HG02885 (cell line): ENCODE results near the gene ACER2.

ENCODE experiments used
- ATAC-seq: cut with Tn5 transposase; IDR thresholded peaks from one replicate; pipeline ENCODE4 v1.9.1; 2021; ENCODE audit warnings: mild to moderate bottlenecking; ENCODE audit not compliant: unreplicated experiment, poor library complexity

The ACER2 gene

DNA sequence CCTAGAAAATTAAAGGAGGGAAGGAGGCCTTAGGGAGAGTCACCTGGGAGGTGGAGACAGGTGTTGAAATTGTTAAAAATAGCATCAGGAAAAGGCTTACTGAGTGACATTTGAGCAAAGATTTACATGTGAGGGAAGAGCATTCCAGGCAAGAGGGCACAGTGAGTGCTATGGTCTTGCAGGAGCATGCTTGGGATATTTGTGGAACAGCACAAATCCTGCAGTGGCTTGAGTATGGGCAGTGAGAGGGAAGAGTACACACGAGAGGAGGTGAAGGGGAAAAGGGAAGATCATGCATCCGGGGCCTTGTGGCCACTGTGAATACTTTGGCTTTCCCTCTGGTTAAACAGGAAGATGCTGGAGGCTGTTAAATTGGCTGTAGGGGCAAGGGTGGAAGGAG is 36.6 kb downstream of the ACER2 start:
- no peak for ATAC-seq

- no peak for ATAC-seq
These were observed 37.6 kb downstream of the ACER2 start for GRCh38 chr9:19446361-19446861.

GRCh38 chr9:19451240-19452087 is 42.7 kb downstream of the ACER2 start:
- ATAC-seq, result peak; percentile 92

DNA sequence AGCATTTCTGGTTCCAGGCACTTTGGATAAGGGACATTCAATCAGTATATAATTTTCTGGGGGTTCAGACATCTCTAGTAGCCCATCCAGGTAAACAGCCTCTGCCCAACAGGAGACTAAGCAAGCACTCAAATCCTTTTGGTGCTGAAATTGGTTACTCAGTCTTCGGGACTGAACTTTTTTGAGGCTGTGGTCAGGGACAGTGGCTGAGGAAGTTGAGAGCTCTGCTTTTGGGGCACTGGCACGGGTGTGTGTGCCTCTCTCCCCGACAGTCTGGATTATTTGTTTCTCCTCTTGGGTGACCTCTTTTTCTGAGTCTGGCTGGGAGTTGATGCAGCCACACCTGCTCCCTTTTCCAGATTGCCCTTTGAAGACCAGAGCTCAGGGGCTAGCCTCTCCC is 47.6 kb downstream of the ACER2 start:
- ATAC-seq, result no peak

- peak; percentile 90 for ATAC-seq
These were observed 48.3 kb downstream of the ACER2 start for GRCh38 chr9:19456996-19457692.

DNA sequence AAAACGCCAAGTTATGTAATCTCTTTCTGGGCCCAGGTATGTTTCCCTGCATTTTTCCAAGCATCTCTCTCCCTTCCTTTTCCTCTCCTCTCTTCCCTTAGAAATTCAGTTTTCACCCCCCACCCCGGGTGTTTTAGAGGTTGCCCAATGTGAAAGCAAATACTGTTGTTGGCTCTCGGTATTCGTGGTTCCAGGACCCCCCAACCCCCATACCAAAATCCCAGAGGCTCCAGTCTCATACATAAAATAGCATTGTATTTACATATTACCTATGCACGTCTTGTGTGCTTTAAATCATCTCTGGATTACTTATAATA is 48.8 kb downstream of the ACER2 start:
- ATAC-seq, result peak; percentile 28

GRCh38 chr9:19460243-19460642 is 51.4 kb downstream of the ACER2 start:
- ATAC-seq, result no peak

- ATAC-seq, result no peak
These were observed 52.3 kb downstream of the ACER2 start for GRCh38 chr9:19461135-19461534.

- ATAC-seq, result peak; percentile 14
These were observed 55.4 kb downstream of the ACER2 start for GRCh38 chr9:19464061-19464763.

GRCh38 chr9:19464764-19465585 is 56.2 kb downstream of the ACER2 start:
- peak; percentile 96 for ATAC-seq

DNA sequence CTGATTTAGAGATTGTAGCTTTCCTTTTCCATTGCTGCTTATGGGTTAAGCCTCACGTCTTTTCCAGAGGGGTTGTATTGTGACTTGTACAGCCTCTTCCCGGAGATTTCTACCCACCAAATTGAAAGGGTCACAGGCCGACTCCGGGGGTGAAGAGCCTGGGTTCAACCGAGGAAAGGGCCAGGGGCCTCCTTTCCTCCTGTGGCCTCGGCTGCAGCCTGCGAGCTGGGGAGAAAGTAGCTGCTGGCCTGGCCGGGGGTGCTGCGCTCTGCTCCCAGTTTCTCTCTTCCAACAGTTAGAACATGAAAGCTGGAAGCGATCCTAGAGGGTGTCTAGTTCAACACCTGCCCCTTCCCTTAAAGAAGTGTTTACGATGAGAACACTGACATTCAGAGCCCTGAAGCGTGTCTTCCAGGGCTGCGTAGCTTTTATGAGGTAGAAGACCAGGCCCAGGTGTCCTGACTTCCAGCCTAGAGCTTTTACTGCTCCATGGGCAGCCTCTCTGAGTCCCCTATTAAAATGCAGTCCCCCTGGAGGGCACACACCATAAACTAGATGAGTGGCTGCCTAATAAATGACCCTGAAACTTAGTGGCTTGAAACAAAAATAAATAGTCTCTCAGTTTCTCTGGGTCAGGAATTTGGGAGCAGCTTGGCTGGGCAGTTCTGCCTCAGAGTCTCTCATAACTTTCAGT is 56.9 kb downstream of the ACER2 start:
- ATAC-seq, result no peak

DNA sequence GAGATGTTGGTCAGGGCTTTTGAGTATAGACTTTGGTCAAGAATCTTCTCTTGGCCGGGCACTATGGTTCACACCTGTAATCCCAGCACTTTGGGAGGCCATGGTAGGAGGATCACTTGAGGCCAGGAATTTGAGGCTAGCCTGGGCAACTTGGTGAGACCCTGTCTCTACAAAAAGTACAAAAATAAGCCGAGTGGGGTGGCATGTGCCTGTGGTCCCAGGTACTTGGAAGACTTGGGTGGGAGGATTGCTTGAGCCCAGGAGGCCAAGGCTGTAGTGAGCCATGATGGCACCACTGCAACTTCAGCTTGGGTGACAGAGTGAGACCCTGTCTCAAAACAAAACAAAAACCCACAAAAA is 57.5 kb downstream of the ACER2 start:
- ATAC-seq, result no peak

- no peak for ATAC-seq
These were observed 60.5 kb downstream of the ACER2 start for GRCh38 chr9:19469271-19469670.

DNA sequence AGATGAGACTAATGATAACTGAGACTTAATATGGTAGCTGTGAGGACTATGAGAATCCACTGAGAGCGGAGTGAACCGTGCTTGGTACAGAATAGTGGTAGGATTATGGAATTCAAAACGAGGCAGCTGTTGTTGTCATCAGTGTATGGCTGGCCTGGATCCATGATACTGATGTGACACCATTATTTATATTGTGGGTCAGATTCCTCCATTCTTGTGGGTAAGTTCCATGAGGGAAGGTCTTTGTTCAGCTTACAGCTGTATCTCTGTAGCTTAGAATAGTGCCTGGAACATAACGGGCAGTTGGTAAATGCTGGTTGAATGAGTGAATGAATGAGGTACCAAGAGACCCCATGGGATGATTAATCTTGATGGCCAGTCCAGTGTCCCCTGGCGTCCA is 61.8 kb downstream of the ACER2 start:
- ATAC-seq, result no peak

DNA sequence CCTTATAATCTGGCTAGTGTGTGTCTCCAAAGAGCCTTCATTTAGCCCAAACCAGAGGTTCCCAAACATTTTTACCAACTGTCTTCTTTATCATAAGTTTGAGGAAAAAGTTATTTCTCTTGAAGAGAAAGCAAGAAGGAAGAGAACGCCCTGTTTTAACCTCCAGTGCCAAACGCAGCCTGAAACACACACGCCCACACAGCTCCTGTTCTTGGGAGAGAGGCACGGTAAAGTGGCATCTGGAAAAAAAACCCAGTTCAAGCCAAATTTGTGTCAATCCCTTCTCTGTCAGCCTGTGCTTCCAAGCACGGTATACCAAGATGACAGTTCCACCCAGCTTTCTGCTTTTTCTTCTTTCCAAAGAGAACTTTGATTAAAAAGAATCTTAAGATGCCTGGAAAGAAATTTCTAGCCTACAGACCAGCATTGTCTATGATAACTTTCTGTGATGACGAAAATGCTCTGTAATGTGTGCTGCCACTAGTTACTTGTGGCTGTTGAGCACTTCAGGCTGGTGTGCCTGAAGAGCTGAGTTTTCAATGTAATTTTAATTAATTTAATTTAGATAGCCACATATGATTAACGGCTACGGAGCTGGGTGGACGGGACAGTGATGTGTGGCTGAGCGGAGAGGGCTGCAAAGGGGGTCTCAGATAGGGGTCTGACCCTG is 62.3 kb downstream of the ACER2 start:
- no peak for ATAC-seq

DNA sequence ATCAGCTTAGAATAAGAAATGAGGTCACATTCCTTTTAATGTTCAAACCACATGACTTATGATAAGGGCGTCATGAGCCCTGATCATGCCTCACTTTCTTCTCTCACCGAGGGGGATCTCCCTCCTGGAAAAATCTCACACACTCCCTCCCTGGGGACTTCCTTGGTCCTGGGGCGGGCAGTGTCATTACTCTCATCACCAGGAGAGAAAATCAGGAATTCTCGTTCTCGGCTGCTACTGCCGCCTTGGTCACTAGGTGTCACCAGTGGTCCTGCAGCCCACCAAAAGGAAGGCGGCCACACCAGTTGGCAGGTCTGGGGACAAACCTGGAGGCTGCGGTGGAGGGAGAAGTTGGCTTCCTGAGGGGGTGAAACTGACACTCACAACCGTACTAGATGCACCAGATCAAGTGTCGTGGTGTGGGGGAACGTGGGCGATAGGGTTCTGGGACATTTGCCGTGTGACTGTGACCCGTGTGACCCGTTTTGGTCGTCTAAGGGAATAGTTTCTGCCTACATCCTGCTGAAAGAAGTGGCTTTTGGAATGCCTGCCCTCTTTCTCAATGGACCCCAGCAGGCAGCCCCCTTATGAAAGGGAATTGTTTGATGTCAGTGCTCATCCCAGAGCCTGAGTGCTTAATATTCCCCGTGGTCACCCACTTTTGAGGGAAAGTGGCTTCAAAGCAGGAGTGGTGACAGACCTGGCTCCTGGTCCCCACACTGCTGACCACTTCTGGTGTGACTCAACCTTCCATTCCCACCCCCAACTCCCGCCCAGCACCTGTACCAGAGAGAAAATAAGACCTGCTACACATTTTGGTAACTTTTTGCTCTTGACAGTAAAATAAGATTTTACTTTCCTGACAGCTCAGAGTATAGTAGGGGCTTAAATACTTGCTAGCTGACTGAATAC is 63.2 kb downstream of the ACER2 start:
- peak; percentile 90 for ATAC-seq

DNA sequence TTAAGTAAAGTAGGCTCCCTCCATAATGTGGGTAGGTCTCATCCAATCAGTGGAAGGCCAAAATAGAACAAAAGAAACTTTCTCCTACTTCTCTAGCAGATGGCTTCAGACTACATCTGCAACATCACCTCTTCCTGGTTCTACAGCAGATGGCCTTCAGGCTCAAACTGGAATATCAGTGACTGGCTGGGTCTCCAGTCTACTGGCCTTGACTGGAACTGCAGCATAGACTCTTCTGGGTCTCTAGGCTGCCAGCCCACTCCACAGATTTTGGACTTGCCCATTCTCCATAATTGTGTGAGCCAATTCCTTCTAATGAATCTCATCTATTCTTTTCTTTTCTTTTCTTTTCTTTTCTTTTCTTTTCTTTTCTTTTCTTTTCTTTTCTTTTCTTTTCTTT is 64.8 kb downstream of the ACER2 start:
- ATAC-seq, result no peak

DNA sequence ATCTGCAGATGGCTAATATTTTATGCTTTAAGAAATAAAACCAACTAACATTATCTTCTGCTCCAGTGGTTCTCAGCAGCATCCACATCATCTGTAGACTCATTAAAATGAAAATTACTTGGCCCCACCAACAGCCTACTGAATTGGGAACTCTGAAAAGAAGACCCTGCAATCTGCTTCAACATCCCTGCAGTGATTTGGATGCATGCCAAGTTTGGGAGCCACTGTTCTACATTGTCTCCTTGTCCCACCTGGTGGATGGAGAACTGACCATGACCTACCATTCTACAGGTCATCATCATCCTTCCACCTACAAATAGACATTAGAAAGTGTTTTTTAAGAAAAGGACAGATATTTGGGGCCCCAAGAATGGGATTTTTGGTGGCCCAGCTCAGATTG is 71.1 kb downstream of the ACER2 start:
- no peak for ATAC-seq
